GM19023 (cell line): Measurements from ENCODE around the gene OR7D2.

Experiments used
- ATAC-seq: cut with Tn5 transposase; IDR thresholded peaks from one replicate; pipeline ENCODE4 v1.9.1; 2021; ENCODE audit warnings: mild to moderate bottlenecking, moderate library complexity; ENCODE audit not compliant: unreplicated experiment

OR7D2 gene

GRCh38 chr19:9178901-9179300, at the start of gene OR7D2:
Gene OR7D2, plus strand, starts transcription at chr19:9178979. Its CDS starts 6,803 bp downstream, at chr19:9185782.
- ATAC-seq = no peak

GRCh38 chr19:9130965-9131364, 47.8 kb upstream of the OR7D2 start:
- no peak for ATAC-seq

- no peak for ATAC-seq
Observed at GRCh38 chr19:9132422-9132821, 46.4 kb upstream of the OR7D2 start.

GRCh38 chr19:9139609-9140158, 39.1 kb upstream of the OR7D2 start:
- no peak for ATAC-seq

GRCh38 chr19:9140159-9140874, 38.5 kb upstream of the OR7D2 start, which contains the start of gene ZNF317:
Gene ZNF317, plus strand, starts transcription at chr19:9140397. Its CDS starts 15,620 bp downstream, at chr19:9156017.
- ATAC-seq = peak; percentile 93

GRCh38 chr19:9144920-9145319, 33.9 kb upstream of the OR7D2 start:
- ATAC-seq = no peak

GRCh38 chr19:9146882-9147281, 31.9 kb upstream of the OR7D2 start:
- no peak for ATAC-seq

GRCh38 chr19:9148697-9149096, 30.1 kb upstream of the OR7D2 start:
- no peak for ATAC-seq

GRCh38 chr19:9149997-9150396, 28.8 kb upstream of the OR7D2 start:
- ATAC-seq = no peak

- no peak for ATAC-seq
Observed at GRCh38 chr19:9150650-9151049, 28.1 kb upstream of the OR7D2 start.

GRCh38 chr19:9151367-9151766, 27.4 kb upstream of the OR7D2 start:
- ATAC-seq = no peak

- ATAC-seq = no peak
Observed at GRCh38 chr19:9155591-9155990, 23.2 kb upstream of the OR7D2 start.

- ATAC-seq = no peak
Observed at GRCh38 chr19:9156304-9156703, 22.5 kb upstream of the OR7D2 start.

- no peak for ATAC-seq
Observed at GRCh38 chr19:9159891-9160290, 18.9 kb upstream of the OR7D2 start.

- ATAC-seq = no peak
Observed at GRCh38 chr19:9161427-9161826, 17.4 kb upstream of the OR7D2 start.

GRCh38 chr19:9165261-9165660, 13.5 kb upstream of the OR7D2 start:
- no peak for ATAC-seq

GRCh38 chr19:9166846-9167245, 11.9 kb upstream of the OR7D2 start:
- no peak for ATAC-seq

- ATAC-seq = no peak
Observed at GRCh38 chr19:9171393-9171991, 7.3 kb upstream of the OR7D2 start.

GRCh38 chr19:9175326-9175725, 3.5 kb upstream of the OR7D2 start:
- no peak for ATAC-seq

- no peak for ATAC-seq
Observed at GRCh38 chr19:9183000-9183399, 4.2 kb downstream of the OR7D2 start.

GRCh38 chr19:9187191-9187590, 8.4 kb downstream of the OR7D2 start:
- no peak for ATAC-seq

- no peak for ATAC-seq
Observed at GRCh38 chr19:9189535-9189934, 10.8 kb downstream of the OR7D2 start.
